ENCODE data around the gene TUBGCP3.
A peak's percentile ranks its signal among the peaks of the same experiment; 100 is the strongest.
"Not testable (repeated sequence)": the region's sequence is repeated elsewhere in the genome, so short reads cannot be mapped to it uniquely, and the experiment has no call there.

Gene TUBGCP3

GRCh38 chr13:112587764-112588489 is at the start of gene TUBGCP3:
Gene TUBGCP3 (minus strand): TSS chr13:112588153. CDS start chr13:112587980, 173 bp downstream.
- DNase-seq: peak; percentile 79

GRCh38 chr13:112637017-112637801 is 49.3 kb upstream of the TUBGCP3 start:
- DNase-seq: no peak

- DNase-seq: no peak
Measured at GRCh38 chr13:112636401-112636975, 48.5 kb upstream of the TUBGCP3 start.

- no peak for DNase-seq
Measured at GRCh38 chr13:112635323-112635722, 47.4 kb upstream of the TUBGCP3 start.

- DNase-seq: no peak
Measured at GRCh38 chr13:112634102-112634501, 46.1 kb upstream of the TUBGCP3 start.

GRCh38 chr13:112630226-112630625 is 42.3 kb upstream of the TUBGCP3 start:
- DNase-seq: not testable (repeated sequence)

- DNase-seq: no peak
Measured at GRCh38 chr13:112629161-112629560, 41.2 kb upstream of the TUBGCP3 start.

- not testable (repeated sequence) for DNase-seq
Measured at GRCh38 chr13:112627613-112628012, 39.7 kb upstream of the TUBGCP3 start.

- no peak for DNase-seq
Measured at GRCh38 chr13:112627161-112627560, 39.2 kb upstream of the TUBGCP3 start.

- no peak for DNase-seq
Measured at GRCh38 chr13:112626761-112627160, 38.8 kb upstream of the TUBGCP3 start.

GRCh38 chr13:112626124-112626523 is 38.2 kb upstream of the TUBGCP3 start:
- DNase-seq: no peak

- no peak for DNase-seq
Measured at GRCh38 chr13:112625698-112626097, 37.7 kb upstream of the TUBGCP3 start.

GRCh38 chr13:112624602-112625430 is 36.9 kb upstream of the TUBGCP3 start:
- DNase-seq: no peak

GRCh38 chr13:112624040-112624439 is 36.1 kb upstream of the TUBGCP3 start:
- no peak for DNase-seq

GRCh38 chr13:112623051-112623711 is 35.2 kb upstream of the TUBGCP3 start:
- DNase-seq: no peak

GRCh38 chr13:112622375-112622774 is 34.4 kb upstream of the TUBGCP3 start:
- DNase-seq: no peak

GRCh38 chr13:112619730-112620631 is 32.0 kb upstream of the TUBGCP3 start:
- DNase-seq: no peak

GRCh38 chr13:112618501-112618900 is 30.5 kb upstream of the TUBGCP3 start:
- no peak for DNase-seq

- DNase-seq: no peak
Measured at GRCh38 chr13:112617754-112618375, 29.9 kb upstream of the TUBGCP3 start.

GRCh38 chr13:112616586-112617362 is 28.8 kb upstream of the TUBGCP3 start:
- DNase-seq: peak; percentile 9
